ENCODE results near the gene ACAD11.

DNA sequence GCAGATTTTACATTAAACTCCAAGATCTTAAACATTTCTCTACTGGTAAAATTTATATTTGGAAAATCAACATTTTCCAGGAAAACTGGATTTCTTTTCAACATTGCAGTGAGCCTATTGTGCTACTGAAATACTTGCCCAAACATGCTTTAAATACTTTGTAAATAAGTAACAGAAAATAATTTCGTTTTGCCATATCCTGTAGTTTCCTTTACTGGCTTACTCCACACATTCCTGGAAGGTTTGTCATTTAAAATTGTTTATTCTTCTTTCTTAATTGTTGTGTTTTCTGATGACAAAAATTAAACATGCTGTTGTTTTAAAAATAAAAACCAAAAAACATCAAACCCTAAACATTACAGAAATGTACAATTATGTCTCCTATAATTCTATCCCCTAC, 22.0 kb downstream of the ACAD11 start:
- TF ChIP-seq, protein P1, sequence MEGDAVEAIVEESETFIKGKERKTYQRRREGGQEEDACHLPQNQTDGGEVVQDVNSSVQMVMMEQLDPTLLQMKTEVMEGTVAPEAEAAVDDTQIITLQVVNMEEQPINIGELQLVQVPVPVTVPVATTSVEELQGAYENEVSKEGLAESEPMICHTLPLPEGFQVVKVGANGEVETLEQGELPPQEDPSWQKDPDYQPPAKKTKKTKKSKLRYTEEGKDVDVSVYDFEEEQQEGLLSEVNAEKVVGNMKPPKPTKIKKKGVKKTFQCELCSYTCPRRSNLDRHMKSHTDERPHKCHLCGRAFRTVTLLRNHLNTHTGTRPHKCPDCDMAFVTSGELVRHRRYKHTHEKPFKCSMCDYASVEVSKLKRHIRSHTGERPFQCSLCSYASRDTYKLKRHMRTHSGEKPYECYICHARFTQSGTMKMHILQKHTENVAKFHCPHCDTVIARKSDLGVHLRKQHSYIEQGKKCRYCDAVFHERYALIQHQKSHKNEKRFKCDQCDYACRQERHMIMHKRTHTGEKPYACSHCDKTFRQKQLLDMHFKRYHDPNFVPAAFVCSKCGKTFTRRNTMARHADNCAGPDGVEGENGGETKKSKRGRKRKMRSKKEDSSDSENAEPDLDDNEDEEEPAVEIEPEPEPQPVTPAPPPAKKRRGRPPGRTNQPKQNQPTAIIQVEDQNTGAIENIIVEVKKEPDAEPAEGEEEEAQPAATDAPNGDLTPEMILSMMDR (IDR thresholded peaks at IDR 0.05), result no peak
- TF ChIP-seq ZNF317 (CRISPR knock-in tag; IDR thresholded peaks at IDR 0.05; ENCODE audit: borderline replicate concordance, low read depth), result no peak

Measured in WTC11 (cell line).